SK-N-MC (cell line): Measurements from ENCODE around the gene SCYL2.
"Not testable (repeated sequence)": the region's sequence is repeated elsewhere in the genome, so short reads cannot be mapped to it uniquely, and the experiment has no call there.

Source experiments
- DNase-seq: peaks from one replicate; pipeline ENCODE4 v3.0.0-alpha.2; 2011; ENCODE audit warnings: low read depth, low spot score
- H3K27ac ChIP-seq: fragments of 200-600 bp; sonication (generic); 2 replicates; pipeline ENCODE4 v1.5.1; 2016; ENCODE audit warnings: mixed run types
- H3K36me3 ChIP-seq: fragments of 200-600 bp; sonication (generic); 2 replicates; pipeline ENCODE4 v1.6.1; 2017; ENCODE audit warnings: antibody characterized with exemption, low read length, mixed read lengths; ENCODE audit not compliant: insufficient read depth
- H3K4me3 ChIP-seq: fragments of 200-600 bp; sonication (generic); 2 replicates; pipeline ENCODE4 v1.5.1; 2016
- H3K9ac ChIP-seq: fragments of 200-600 bp; sonication (generic); 2 replicates; pipeline ENCODE4 v1.8.0; 2017; ENCODE audit warnings: mixed run types, mixed read lengths; ENCODE audit not compliant: insufficient read length
- H3K9me3 ChIP-seq: fragments of 200-600 bp; sonication (generic); 2 replicates; pipeline ENCODE4 v1.6.1; 2017; ENCODE audit warnings: low read depth, mild to moderate bottlenecking, antibody characterized with exemption, low read length, moderate library complexity, mixed read lengths
- EZH2 ChIP-seq: fragments of 200-600 bp; sonication (generic); IDR thresholded peaks from one replicate; pipeline ENCODE4 v1.6.1; 2017; ENCODE audit warnings: antibody characterized with exemption
- FOXP2 ChIP-seq: optimal IDR thresholded peaks from 2 replicates; pipeline ENCODE3; 2011; ENCODE audit warnings: mild to moderate bottlenecking, moderate library complexity; ENCODE audit not compliant: insufficient read depth; ENCODE audit errors: extremely low read length, control extremely low read depth
- POLR2AphosphoS5 ChIP-seq: IDR thresholded peaks from 2 replicates; pipeline ENCODE4 v1.6.1; 2012; ENCODE audit warnings: mild to moderate bottlenecking, low read depth, low read length, borderline replicate concordance

The SCYL2 gene

GRCh38 chr12:100273782-100274181 is 6.8 kb downstream of the SCYL2 start:
- TF ChIP-seq POLR2AphosphoS5 (no peak), EZH2 (no peak), FOXP2 (no peak)
- Histone ChIP-seq H3K9ac (no peak overlapping the region), H3K4me3 (0 out of 2 replicates have a peak overlapping the region, but pooled peaks have one; percentile 13), H3K9me3 (no peaks in the 10 kb centered on the region), H3K36me3 (peaks cover 15% of the 10 kb centered on the region), H3K27ac (0 out of 2 replicates have a peak overlapping the region, but pooled peaks have one; percentile 12)
- DNase-seq = no peak

- Histone ChIP-seq H3K4me3 (no peak overlapping the region), H3K9ac (no peak overlapping the region), H3K36me3 (peaks cover 15% of the 10 kb centered on the region), H3K27ac (0 out of 2 replicates have a peak overlapping the region, but pooled peaks have one; percentile 12), H3K9me3 (no peaks in the 10 kb centered on the region)
- DNase-seq = no peak
- TF ChIP-seq POLR2AphosphoS5 (no peak), EZH2 (no peak), FOXP2 (no peak)
Observed at GRCh38 chr12:100274291-100274690, 7.3 kb downstream of the SCYL2 start.

- H3K9me3 ChIP-seq = no peaks in the 10 kb centered on the region
- H3K9ac ChIP-seq = no peak overlapping the region
- no peak overlapping the region for H3K4me3 ChIP-seq
- no peak for DNase-seq
- peak overlapping the region; percentile 71; the same call in 1 of the 2 replicates for H3K27ac ChIP-seq
- H3K36me3 ChIP-seq = peaks cover 22% of the 10 kb centered on the region
- TF ChIP-seq POLR2AphosphoS5 (no peak), FOXP2 (no peak)
Observed at GRCh38 chr12:100279159-100279558, 12.2 kb downstream of the SCYL2 start.

GRCh38 chr12:100279607-100280244 is 12.7 kb downstream of the SCYL2 start:
- peaks cover 22% of the 10 kb centered on the region for H3K36me3 ChIP-seq
- H3K4me3 ChIP-seq = peak overlapping the region; percentile 44
- no peaks in the 10 kb centered on the region for H3K9me3 ChIP-seq
- peak overlapping the region; percentile 71 for H3K27ac ChIP-seq
- TF ChIP-seq FOXP2 (no peak), EZH2 (no peak), POLR2AphosphoS5 (no peak)
- H3K9ac ChIP-seq = peak overlapping the region; percentile 42
- DNase-seq = no peak

- not testable (repeated sequence) for H3K9ac ChIP-seq, H3K36me3 ChIP-seq, H3K27ac ChIP-seq, DNase-seq, H3K4me3 ChIP-seq, H3K9me3 ChIP-seq
Observed at GRCh38 chr12:100284556-100284955, 17.6 kb downstream of the SCYL2 start.

GRCh38 chr12:100289038-100289437 is 22.1 kb downstream of the SCYL2 start:
- no peak for DNase-seq
- Histone ChIP-seq H3K36me3 (0 out of 2 replicates have a peak, but pooled peaks cover 3% of the 10 kb centered on the region), H3K27ac (no peak overlapping the region), H3K4me3 (no peak overlapping the region), H3K9ac (no peak overlapping the region), H3K9me3 (no peaks in the 10 kb centered on the region)
- TF ChIP-seq POLR2AphosphoS5 = no peak
- no peak for TF ChIP-seq FOXP2
- no peak for TF ChIP-seq EZH2

GRCh38 chr12:100290016-100290415 is 23.0 kb downstream of the SCYL2 start:
- no peak overlapping the region for H3K9ac ChIP-seq
- no peak for DNase-seq
- no peak overlapping the region for H3K27ac ChIP-seq
- no peak for TF ChIP-seq POLR2AphosphoS5
- no peak for TF ChIP-seq EZH2
- TF ChIP-seq FOXP2 = no peak
- H3K36me3 ChIP-seq = 0 out of 2 replicates have a peak, but pooled peaks cover 3% of the 10 kb centered on the region
- no peak overlapping the region for H3K4me3 ChIP-seq
- H3K9me3 ChIP-seq = no peaks in the 10 kb centered on the region

GRCh38 chr12:100293017-100293416 is 26.0 kb downstream of the SCYL2 start:
- Histone ChIP-seq H3K9ac (no peak overlapping the region), H3K4me3 (no peak overlapping the region), H3K36me3 (0 out of 2 replicates have a peak, but pooled peaks cover 3% of the 10 kb centered on the region), H3K27ac (no peak overlapping the region), H3K9me3 (no peaks in the 10 kb centered on the region)
- no peak for TF ChIP-seq POLR2AphosphoS5
- TF ChIP-seq FOXP2 = no peak
- TF ChIP-seq EZH2 = no peak
- DNase-seq = no peak

- not testable (repeated sequence) for H3K4me3 ChIP-seq, H3K9ac ChIP-seq, H3K9me3 ChIP-seq, H3K36me3 ChIP-seq, H3K27ac ChIP-seq, DNase-seq
Observed at GRCh38 chr12:100294366-100294765, 27.4 kb downstream of the SCYL2 start.
